IPS-20b (cell line): ENCODE measurements around the gene FCRLA.
"Not testable (repeated sequence)": the region's sequence is repeated elsewhere in the genome, so short reads cannot be mapped to it uniquely, and the experiment has no call there.

Experiments
- H3K27ac ChIP-seq: one replicate; pipeline ENCODE4 v1.5.1; 2013; ENCODE audit warnings: low read length
- H3K27me3 ChIP-seq: 2 replicates; pipeline ENCODE4 v1.6.1; 2013; ENCODE audit warnings: mild to moderate bottlenecking, low read length, inconsistent platforms; ENCODE audit not compliant: insufficient read depth
- H3K36me3 ChIP-seq: 2 replicates; pipeline ENCODE4 v1.6.1; 2013; ENCODE audit warnings: low read depth, mild to moderate bottlenecking, inconsistent platforms, low read length, moderate library complexity; ENCODE audit not compliant: insufficient read depth
- H3K4me1 ChIP-seq: 2 replicates; pipeline ENCODE4 v1.6.1; 2013; ENCODE audit warnings: mild to moderate bottlenecking, control low read depth, inconsistent platforms, low read length, moderate library complexity; ENCODE audit not compliant: insufficient read depth
- H3K4me3 ChIP-seq: 2 replicates; pipeline ENCODE4 v1.5.1; 2013; ENCODE audit warnings: mild to moderate bottlenecking, low read length, inconsistent platforms
- H3K9ac ChIP-seq: 2 replicates; pipeline ENCODE4 v1.6.1; 2013; ENCODE audit warnings: low read depth, mild to moderate bottlenecking, inconsistent platforms, low read length, moderate library complexity
- H3K9me3 ChIP-seq: 2 replicates; pipeline ENCODE4 v1.6.1; 2013; ENCODE audit warnings: mild to moderate bottlenecking, low read depth, low read length, inconsistent platforms; ENCODE audit not compliant: insufficient read depth

FCRLA gene

DNA sequence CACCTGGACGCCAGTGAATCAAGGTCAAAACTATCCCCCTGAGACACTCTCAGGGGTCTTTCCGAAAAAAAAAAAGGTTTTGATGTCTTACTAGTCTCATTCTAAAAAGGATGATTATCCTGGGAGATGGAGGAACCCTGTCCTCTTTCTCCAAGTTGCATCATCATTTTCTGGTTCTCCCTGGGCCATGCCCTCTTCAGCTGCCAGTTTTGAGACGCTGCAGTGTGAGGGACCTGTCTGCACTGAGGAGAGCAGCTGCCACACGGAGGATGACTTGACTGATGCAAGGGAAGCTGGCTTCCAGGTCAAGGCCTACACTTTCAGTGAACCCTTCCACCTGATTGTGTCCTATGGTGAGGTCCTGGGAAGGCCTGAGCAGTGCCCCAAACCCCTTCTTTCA lies 3.5 kb downstream of the FCRLA start:
- Histone ChIP-seq H3K9me3 (no peaks in the 10 kb centered on the region), H3K27ac (no peak overlapping the region), H3K36me3 (no peaks in the 10 kb centered on the region), H3K27me3 (peaks cover 5% of the 10 kb centered on the region; the same call in 1 of the 2 replicates), H3K4me3 (no peak overlapping the region), H3K4me1 (0 out of 2 replicates have a peak, but pooled peaks cover 2% of the 10 kb centered on the region), H3K9ac (no peak overlapping the region)

DNA sequence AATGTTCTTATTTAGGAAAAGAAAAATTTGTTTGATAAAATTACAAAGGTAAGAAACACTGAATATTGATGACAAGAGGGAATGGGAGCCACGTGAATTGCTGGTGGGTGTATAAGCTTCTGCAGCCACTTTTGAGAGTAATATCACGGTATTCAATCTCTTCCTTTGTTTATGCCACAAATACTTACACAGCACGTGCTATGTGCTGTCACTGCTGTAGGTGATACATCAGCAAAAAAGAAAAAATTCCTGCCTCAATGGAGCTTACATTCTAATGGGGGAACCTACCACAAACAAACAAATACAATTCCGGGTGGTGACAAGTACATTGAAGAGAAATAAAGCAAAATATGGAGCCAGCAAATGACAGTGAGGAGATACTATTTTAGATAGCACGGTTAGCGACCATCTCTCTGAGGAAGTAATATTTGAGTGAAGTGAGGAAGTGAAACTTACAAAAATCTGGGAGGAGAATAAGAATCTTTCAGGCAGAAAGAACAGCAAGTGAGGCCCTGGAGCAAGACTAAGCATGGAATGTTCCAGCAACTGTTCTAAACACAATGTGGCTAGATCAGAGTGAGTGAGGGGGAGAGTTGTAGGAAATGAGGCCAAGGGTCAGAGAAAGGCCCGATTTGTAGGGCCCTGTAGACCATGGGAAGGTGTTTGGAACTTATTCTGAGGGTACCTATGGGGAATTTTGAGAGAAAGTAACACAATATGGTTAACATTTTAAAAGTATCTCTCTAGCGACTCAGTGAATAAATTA lies 11.7 kb downstream of the FCRLA start:
- Histone ChIP-seq H3K36me3 (no peaks in the 10 kb centered on the region), H3K9me3 (no peaks in the 10 kb centered on the region), H3K4me3 (no peak overlapping the region), H3K4me1 (no peaks in the 10 kb centered on the region), H3K27ac (no peak overlapping the region), H3K27me3 (peaks cover 20% of the 10 kb centered on the region), H3K9ac (no peak overlapping the region)

DNA sequence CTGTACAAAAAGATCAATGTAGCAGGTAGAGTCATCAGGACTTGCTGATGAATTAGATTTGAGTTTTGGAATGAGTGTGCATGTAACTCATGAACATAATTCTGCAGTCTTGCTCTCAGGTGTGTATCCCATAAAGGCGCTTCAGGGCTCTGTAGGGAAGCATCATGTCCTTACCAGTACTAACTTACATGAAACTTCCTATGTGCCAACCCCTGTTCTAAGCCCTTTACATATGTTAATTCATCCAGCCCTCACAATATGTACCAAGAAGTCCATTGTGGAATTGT lies 12.2 kb downstream of the FCRLA start:
- H3K27ac ChIP-seq, result no peak overlapping the region
- H3K4me3 ChIP-seq, result no peak overlapping the region
- H3K27me3 ChIP-seq, result peaks cover 25% of the 10 kb centered on the region
- H3K4me1 ChIP-seq, result no peaks in the 10 kb centered on the region
- H3K9me3 ChIP-seq, result no peaks in the 10 kb centered on the region
- H3K9ac ChIP-seq, result no peak overlapping the region
- H3K36me3 ChIP-seq, result no peaks in the 10 kb centered on the region

DNA sequence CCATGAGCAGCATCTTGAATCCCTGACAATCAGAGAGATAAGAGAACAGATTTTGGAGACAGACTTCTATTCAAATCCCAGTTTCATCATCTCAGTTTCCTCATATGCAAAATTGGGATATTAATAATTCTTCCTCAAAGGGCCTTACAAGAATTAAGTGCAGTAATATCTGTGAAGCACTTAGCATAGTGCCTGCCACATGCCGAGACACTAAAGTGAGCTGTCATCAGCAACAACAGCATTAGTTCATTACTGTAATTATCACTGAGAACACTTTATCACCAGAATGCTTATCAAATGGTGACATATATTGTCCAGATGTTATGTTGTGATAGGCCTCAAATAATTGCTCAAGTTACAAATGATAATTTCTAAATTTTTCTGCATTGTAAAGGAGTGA lies 13.4 kb downstream of the FCRLA start:
- no peaks in the 10 kb centered on the region for H3K9me3 ChIP-seq
- no peak overlapping the region for H3K9ac ChIP-seq
- H3K27ac ChIP-seq, result no peak overlapping the region
- no peaks in the 10 kb centered on the region for H3K36me3 ChIP-seq
- H3K4me1 ChIP-seq, result no peaks in the 10 kb centered on the region
- no peak overlapping the region for H3K4me3 ChIP-seq
- peaks cover 36% of the 10 kb centered on the region for H3K27me3 ChIP-seq

DNA sequence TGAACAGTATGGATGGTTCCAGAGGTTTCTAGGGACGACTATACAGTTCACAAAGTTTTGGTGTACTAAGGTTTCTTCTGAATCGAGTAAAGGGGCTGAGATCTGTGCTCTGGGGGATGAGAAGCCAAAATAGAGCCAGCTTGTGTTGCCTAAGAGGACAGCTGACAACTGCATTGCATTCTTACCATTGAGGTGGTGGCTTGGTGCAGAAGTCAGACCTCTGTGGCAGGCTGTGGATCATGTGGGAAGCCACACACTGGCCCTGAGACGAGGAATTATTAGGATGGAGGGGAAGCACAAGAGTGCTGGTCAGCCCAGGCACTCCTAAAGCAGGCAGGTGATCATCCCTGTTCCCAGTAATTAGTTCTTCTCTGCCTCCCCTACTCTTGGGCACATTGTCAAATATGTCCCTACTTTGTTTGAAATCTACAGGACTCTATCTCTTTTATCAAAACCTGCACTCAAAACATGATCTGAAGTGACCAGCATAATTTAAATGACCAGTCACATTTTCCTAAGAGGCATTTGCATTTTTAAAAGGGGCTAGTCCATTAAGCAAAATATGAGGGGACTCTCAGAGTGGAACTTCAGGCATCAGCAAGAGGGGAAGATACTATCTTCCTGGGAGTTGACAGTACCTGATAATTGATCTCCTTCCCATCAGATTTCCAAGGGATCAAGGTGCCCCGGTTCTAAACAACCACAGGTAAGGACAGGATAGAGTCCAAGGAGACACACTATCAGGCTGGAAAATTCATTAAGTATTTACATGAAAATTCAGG lies 14.1 kb downstream of the FCRLA start, which contains the start of gene FCRLB:
TSS of gene FCRLB (plus strand) at position 589 of the 782 bp plus-strand sequence. CDS start 1,129 bp downstream, outside the sequence.
- Histone ChIP-seq H3K9ac (no peak within 1 kb of the TSS), H3K4me1 (no peaks in the 10 kb centered on the region), H3K27ac (no peak within 1 kb of the TSS), H3K27me3 (peaks cover 44% of the 10 kb centered on the region), H3K9me3 (no peaks in the 10 kb centered on the region), H3K36me3 (no peaks in the 10 kb centered on the region), H3K4me3 (no peak within 1 kb of the TSS)

DNA sequence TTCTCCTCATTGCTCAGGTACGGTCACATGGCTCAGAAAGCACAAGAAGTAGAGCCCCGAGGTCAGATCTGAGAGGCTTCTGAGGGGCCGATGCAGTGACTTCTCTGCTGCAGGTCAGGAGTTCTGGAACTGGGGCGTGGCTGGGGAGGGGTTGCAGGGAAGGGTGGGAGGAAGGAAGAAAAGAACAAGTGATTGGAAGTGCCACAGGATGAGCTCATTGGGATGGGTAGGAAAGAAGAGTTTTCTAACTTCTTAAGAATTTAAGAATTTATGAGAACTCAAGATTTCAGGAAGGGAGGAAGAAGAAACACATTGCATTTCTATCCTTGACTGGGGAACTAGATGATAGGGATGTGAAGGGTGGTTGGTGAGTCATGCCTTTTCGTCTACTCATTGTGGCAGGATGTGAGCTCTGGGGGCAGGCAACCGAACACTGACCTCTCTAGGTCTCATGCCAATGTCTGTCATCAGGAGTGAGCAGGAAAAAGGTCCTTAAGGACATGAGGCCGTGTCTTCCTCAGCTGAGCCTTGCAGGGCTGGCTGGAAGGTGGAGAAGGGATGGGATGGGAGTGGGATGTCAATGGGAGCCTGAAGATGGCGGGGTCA lies 14.8 kb downstream of the FCRLA start:
- H3K4me3 ChIP-seq, result no peak overlapping the region
- H3K9ac ChIP-seq, result no peak overlapping the region
- no peaks in the 10 kb centered on the region for H3K4me1 ChIP-seq
- H3K27ac ChIP-seq, result no peak overlapping the region
- peaks cover 50% of the 10 kb centered on the region for H3K27me3 ChIP-seq
- H3K9me3 ChIP-seq, result no peaks in the 10 kb centered on the region
- H3K36me3 ChIP-seq, result no peaks in the 10 kb centered on the region

DNA sequence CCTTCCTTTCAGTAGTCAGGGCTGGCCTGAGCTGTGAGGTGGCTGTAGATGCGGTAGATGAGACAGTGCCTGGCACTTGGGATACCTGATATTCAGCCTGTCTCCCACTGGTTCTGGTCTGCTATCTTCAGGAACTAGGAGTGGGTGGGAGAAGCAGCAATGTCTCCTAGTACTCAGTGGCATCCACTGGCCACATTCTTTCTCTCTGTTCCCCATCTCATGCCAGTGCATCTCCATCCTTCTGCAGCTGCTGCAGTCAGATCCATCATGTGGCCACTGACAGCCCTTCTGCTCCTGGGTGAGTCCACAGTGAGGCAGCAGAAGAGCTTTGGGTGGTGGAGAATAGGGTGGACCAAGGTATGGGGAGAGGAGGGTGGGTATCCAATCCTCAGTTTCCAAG lies 15.4 kb downstream of the FCRLA start:
- Histone ChIP-seq H3K27me3 (peaks cover 52% of the 10 kb centered on the region), H3K9ac (no peak overlapping the region), H3K9me3 (no peaks in the 10 kb centered on the region), H3K36me3 (no peaks in the 10 kb centered on the region), H3K4me3 (no peak overlapping the region), H3K27ac (no peak overlapping the region), H3K4me1 (no peaks in the 10 kb centered on the region)

DNA sequence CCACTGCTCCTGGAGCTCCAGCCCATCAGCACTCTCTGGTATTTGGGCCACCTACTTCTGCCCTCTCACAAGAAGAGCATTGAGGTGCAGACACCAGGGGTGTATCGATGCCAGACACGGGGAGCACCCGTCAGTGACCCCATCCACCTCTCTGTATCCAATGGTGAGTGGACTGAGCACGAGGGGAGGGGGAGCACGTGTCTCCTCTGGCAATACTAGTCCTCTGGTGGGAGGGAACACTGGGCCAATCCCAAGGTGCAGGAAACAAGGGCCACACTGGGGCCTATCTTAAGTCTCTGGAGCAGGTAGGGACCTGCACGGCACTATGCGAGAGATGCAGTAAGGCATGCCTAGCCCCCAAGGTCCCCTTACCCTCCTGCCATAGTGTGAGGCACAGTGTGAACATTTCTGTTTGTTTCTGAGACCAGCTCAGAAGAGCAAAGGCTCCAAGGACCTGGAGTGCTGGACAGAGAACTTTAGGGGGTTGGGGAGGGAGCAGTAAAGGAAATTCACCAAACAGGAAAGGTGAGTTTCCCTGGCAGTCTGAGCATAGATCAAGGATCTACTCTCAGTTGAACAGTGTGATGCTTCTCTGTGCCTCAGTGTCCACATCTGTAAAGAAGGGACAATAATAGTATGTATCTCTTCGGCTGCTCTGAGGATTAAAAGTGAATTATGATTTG lies 16.6 kb downstream of the FCRLA start:
- peaks cover 62% of the 10 kb centered on the region for H3K27me3 ChIP-seq
- H3K4me3 ChIP-seq, result no peak overlapping the region
- no peaks in the 10 kb centered on the region for H3K9me3 ChIP-seq
- no peak overlapping the region for H3K9ac ChIP-seq
- H3K36me3 ChIP-seq, result no peaks in the 10 kb centered on the region
- no peaks in the 10 kb centered on the region for H3K4me1 ChIP-seq
- no peak overlapping the region for H3K27ac ChIP-seq

DNA sequence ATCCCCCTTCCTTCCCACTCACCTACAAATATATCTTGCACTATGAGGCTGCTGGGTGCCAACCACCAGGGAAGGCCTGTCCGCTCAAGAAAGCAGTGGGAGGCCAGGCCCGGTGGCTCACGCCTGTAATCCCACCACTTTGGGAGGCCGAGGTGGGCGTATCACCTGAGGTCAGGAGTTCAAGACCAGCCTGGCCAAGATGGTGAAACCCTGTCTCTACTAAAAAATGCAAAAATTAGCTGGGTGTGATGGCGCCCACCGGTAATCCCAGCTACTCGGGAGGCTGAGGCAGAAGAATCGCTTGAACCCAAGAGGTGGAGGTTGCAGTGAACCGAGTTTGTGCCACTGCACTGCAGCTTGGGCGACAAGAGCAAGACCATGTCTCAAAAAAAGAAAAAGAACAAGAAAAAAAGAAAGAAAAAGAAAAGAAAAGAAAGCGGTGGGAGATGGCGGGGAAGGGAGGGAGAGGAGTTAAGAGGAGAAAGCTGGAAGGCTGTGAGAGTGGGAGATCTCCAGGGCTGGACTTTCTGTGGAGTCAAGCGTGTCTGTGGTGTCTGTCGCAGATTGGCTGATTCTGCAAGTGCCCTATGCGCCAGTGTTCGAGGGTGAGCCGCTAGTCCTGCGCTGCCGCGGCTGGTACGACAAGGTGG lies 18.4 kb downstream of the FCRLA start:
- Histone ChIP-seq H3K27me3 (peaks cover 63% of the 10 kb centered on the region), H3K4me3 (peak overlapping the region; percentile 91)
- H3K27ac ChIP-seq, H3K9ac ChIP-seq, H3K4me1 ChIP-seq, H3K36me3 ChIP-seq, H3K9me3 ChIP-seq: not testable (repeated sequence)

DNA sequence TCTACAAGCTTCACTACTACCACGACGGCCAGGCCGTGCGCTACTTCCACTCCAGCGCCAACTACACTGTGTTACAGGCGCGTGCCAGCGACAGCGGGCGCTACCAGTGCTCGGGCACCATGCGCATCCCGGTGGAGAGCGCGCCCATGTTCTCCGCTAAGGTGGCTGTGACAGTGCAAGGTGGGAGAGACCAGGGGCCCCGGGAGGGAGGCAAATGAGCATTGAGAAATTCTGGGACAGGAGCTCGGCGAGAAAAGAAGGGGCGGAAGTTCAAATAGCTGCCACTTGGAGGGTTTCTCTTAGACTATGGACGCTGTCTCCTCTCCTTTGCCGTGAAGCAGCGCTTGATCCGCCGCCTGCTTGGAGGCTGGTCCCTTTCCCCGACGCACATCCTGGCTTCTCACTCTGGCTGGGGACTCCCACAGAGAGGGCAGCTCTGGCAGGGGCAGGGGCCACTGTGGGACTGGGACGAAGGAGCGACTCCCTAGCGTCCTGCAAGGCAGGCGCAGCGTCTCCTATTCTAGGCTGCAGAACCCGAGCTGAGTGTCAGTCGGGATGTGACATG lies 19.0 kb downstream of the FCRLA start:
- Histone ChIP-seq H3K27ac (no peak overlapping the region), H3K9me3 (no peaks in the 10 kb centered on the region), H3K4me3 (peak overlapping the region; percentile 91), H3K27me3 (peaks cover 61% of the 10 kb centered on the region), H3K36me3 (no peaks in the 10 kb centered on the region), H3K4me1 (peaks cover 4% of the 10 kb centered on the region; the same call in 1 of the 2 replicates), H3K9ac (peak overlapping the region; percentile 61; the same call in 1 of the 2 replicates)
